AG09309 (cell line): ENCODE results near the gene PAPPA2.

ENCODE experiments used
- DNase-seq: peaks from one replicate; pipeline ENCODE4 v3.0.0-alpha.2; 2010; ENCODE audit warnings: low read depth
- H3K4me3 ChIP-seq: 2 replicates; pipeline ENCODE4 v1.5.1; 2011; ENCODE audit warnings: mild to moderate bottlenecking, low read depth, low read length, moderate library complexity; ENCODE audit not compliant: control insufficient read depth
- TF ChIP-seq, protein P1 (sequence below): IDR thresholded peaks from 2 replicates; pipeline ENCODE4 v1.5.1; 2011; ENCODE audit warnings: mild to moderate bottlenecking, low read depth, low read length, inconsistent platforms; ENCODE audit not compliant: insufficient read depth, control insufficient read depth; ENCODE audit errors: missing control alignments

The PAPPA2 gene

DNA sequence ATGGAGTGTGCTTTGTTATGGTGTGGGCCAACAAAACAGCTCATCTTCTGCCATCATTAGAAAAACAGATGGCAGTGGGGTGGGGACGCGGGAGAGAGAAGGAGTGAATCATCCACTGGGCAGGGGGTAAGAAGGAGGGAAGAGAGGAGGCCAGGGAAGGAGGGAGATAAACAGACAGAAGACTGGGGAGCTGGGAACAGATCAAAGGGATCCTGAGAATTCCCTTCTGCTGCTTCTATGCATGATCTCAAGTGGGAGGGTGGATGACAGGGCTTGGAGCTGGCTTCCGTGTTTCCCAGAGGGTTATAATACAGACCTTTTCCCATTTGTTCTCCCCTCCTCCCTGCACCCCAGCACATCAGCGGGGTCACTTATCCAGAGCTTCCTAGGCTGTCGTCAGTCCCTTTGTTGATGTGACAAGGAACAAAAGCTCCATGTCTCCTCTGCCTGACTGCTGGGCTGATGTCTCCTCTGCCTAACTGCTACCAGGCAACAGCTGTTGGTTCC is 338.6 kb downstream of the PAPPA2 start:
- TF ChIP-seq, protein P1, sequence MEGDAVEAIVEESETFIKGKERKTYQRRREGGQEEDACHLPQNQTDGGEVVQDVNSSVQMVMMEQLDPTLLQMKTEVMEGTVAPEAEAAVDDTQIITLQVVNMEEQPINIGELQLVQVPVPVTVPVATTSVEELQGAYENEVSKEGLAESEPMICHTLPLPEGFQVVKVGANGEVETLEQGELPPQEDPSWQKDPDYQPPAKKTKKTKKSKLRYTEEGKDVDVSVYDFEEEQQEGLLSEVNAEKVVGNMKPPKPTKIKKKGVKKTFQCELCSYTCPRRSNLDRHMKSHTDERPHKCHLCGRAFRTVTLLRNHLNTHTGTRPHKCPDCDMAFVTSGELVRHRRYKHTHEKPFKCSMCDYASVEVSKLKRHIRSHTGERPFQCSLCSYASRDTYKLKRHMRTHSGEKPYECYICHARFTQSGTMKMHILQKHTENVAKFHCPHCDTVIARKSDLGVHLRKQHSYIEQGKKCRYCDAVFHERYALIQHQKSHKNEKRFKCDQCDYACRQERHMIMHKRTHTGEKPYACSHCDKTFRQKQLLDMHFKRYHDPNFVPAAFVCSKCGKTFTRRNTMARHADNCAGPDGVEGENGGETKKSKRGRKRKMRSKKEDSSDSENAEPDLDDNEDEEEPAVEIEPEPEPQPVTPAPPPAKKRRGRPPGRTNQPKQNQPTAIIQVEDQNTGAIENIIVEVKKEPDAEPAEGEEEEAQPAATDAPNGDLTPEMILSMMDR: no peak
- no peak overlapping the region for H3K4me3 ChIP-seq
- DNase-seq: no peak

DNA sequence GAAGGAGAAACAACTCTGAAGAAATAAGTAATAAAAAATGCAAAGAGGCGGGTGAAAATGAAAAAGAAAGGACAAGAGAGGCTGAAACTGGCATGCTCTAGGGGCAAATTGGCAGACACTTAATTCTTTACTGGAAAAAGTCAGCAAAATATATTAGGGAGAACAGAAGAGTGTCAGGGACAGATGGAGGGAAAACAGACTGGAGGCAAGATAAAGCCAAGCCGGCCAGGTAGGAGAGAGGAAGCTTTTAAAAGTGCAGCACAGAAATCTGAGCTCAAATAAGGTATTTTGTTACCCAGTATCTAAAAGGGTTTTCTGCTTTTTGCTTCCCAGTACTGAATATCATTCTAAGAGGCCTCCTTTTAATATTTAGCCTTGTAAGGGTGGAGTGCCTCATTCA is 339.3 kb downstream of the PAPPA2 start:
- no peak for DNase-seq
- no peak overlapping the region for H3K4me3 ChIP-seq
- TF ChIP-seq, protein P1: no peak

DNA sequence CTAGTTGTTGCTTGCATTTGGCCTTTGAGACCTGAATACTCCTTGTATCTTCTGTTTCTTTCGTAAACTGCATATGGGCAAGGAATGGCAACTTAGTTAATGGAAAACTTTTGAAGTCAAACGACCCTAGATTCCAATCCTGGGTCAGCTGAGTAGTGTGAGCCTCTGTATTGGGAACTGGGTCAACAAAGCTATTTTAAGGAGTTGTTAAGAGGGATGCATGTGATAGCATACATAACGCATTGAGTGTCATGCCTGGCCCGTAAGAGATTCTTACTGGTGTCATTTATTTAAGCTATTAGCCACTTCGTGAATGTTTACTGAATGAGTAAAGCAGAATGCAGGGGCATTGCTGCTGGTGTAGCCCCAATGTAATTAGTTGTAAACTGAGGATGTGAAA is 340.1 kb downstream of the PAPPA2 start:
- DNase-seq: no peak
- H3K4me3 ChIP-seq: no peak overlapping the region
- TF ChIP-seq, protein P1: no peak

DNA sequence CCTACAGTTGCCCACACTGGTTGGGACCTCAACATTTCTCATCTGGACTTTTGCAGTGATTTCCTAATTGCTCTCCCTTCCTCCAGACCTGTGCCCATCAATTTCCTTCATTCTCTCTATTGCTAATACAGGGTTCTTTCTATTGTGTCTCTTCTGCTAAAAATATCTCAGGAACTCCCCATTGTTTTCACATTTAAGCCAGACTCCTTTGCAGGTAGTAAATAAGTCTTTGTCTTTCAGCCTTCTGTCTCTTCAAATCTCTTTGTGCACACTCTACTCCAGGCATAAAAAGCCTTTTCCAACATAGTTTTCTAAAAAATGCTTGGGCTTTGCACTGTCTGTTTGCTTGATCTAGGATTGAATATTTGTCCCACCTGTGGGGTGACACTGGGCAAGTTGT is 340.6 kb downstream of the PAPPA2 start:
- DNase-seq: no peak
- TF ChIP-seq, protein P1: no peak
- no peak overlapping the region for H3K4me3 ChIP-seq

DNA sequence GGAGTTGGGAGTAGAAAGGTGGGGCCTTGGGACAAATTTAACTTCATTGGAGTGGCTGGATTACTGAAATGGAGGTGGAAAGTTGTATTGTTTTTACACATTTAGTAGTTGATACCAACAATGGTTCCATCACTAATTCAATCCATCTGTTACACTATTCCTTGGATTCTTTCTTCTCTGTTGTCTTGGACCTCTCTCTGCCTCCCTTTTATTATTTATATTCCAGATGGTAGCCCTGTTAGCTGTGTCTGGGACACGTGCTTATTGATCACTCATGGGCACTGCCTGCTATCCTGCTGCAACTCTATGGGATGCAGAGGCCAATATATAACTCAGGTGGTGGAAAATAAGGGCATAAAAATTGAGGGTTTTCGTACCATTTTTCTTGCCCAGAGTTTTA is 346.3 kb downstream of the PAPPA2 start:
- DNase-seq: no peak
- TF ChIP-seq, protein P1: no peak
- no peak overlapping the region for H3K4me3 ChIP-seq

DNA sequence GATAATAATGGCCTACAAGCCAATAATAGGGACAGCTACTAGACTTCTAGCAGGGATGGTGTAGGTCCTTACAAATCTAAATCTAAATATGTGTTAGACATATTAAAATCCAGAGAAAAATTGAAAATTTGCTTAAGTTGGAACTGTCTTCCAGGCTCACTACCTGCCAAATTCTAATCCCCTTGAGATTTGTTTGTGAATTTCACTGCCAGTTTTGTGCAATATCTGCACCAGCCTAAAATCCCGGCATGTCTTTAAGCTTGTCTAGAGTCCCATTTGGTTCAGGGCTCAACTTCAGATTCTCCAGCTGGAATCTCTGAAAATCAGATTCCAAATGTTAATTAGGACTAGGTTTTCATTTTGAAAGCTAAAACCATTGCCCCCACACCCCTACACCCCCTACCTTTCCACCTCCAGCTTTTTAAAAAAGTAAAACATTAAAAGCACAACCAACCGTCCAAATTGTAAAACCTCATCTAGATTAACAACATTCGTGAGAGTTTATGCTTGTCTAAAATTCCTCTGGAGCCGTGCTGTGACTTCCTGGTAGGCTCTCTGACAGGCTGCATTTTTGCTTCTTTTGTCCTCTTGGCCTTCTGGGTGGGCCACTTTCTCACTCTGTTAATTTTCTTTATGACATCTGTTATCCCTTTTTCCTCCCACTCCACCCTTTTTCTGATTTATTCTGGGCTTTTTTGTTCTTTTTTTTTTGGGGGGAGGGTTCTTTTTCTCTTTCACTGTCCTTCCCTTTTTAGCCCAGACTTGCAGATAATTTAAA is 348.7 kb downstream of the PAPPA2 start:
- DNase-seq: no peak
- TF ChIP-seq, protein P1: no peak
- H3K4me3 ChIP-seq: no peak overlapping the region
